ENCODE data around the gene SPINK14. TPM values are rescaled to one million over a fixed set of nuclear protein-coding genes. Genes with fewer than 3 reads are reported as not detected.

SPINK14 gene
- total RNA-seq, 4 donors from 2014 or later = not detected

GRCh38 chr5:148172377-148172776, 4.0 kb downstream of the SPINK14 start:
- no peaks in the 10 kb centered on the region for H3K4me1 ChIP-seq
- DNase-seq (no peak), ATAC-seq (no peak)
- intact Hi-C loops (cut with DNase I; ENCODE audit: low total_unique reads) = no loop called here
- H3K27me3 ChIP-seq = no peaks in the 10 kb centered on the region
- no peaks in the 10 kb centered on the region for H3K36me3 ChIP-seq
- TF ChIP-seq CTCF (IDR thresholded peaks at IDR 0.05 in 4 of 5, conservative IDR thresholded peaks at IDR 0.05 in 1 of 5) (no peak), POLR2A (IDR thresholded peaks at IDR 0.05) (no peak)
- H3K27ac ChIP-seq = no peak overlapping the region
- no peaks in the 10 kb centered on the region for H3K9me3 ChIP-seq
- in situ Hi-C loops (cut with MboI; ENCODE audit: low sequenced_read_pairs in 4 of 4) = loop anchor here in 1 of 4 donors (10.0 kb wide), 1 partner anchor 552 kb away; no protein-coding TSS in a partner anchor
- no peak overlapping the region for H3K4me3 ChIP-seq

- no peaks in the 10 kb centered on the region for H3K9me3 ChIP-seq
- no peaks in the 10 kb centered on the region for H3K36me3 ChIP-seq
- H3K27ac ChIP-seq = no peak overlapping the region
- DNase-seq (no peak), ATAC-seq (no peak)
- in situ Hi-C loops (cut with MboI; ENCODE audit: low sequenced_read_pairs in 4 of 4) = loop anchor here in 3 of 4 donors (5.0 to 25.0 kb wide), 3 partner anchors 548 to 936 kb away; no protein-coding TSS in a partner anchor
- H3K4me3 ChIP-seq = no peak overlapping the region
- intact Hi-C loops (cut with DNase I; ENCODE audit: low total_unique reads) = no loop called here
- no peaks in the 10 kb centered on the region for H3K4me1 ChIP-seq
- no peaks in the 10 kb centered on the region for H3K27me3 ChIP-seq
- TF ChIP-seq POLR2A (IDR thresholded peaks at IDR 0.05) (no peak), CTCF (IDR thresholded peaks at IDR 0.05 in 4 of 5, conservative IDR thresholded peaks at IDR 0.05 in 1 of 5) (no peak)
These were observed 8.1 kb downstream of the SPINK14 start for GRCh38 chr5:148176480-148176879.

GRCh38 chr5:148177207-148177606, 8.9 kb downstream of the SPINK14 start:
- no peaks in the 10 kb centered on the region for H3K36me3 ChIP-seq
- intact Hi-C loops (cut with DNase I; ENCODE audit: low total_unique reads) = no loop called here
- DNase-seq (no peak), ATAC-seq (no peak)
- H3K27ac ChIP-seq = no peak overlapping the region
- H3K27me3 ChIP-seq = no peaks in the 10 kb centered on the region
- in situ Hi-C loops (cut with MboI; ENCODE audit: low sequenced_read_pairs in 4 of 4) = loop anchor here in 3 of 4 donors (5.0 to 25.0 kb wide), 3 partner anchors 548 to 935 kb away; no protein-coding TSS in a partner anchor
- H3K9me3 ChIP-seq = no peaks in the 10 kb centered on the region
- no peaks in the 10 kb centered on the region for H3K4me1 ChIP-seq
- no peak for TF ChIP-seq CTCF (IDR thresholded peaks at IDR 0.05 in 4 of 5, conservative IDR thresholded peaks at IDR 0.05 in 1 of 5)
- no peak for TF ChIP-seq POLR2A (IDR thresholded peaks at IDR 0.05)
- no peak overlapping the region for H3K4me3 ChIP-seq

- H3K36me3 ChIP-seq = no peaks in the 10 kb centered on the region
- no peak overlapping the region for H3K27ac ChIP-seq
- no peak overlapping the region for H3K4me3 ChIP-seq
- no peaks in the 10 kb centered on the region for H3K4me1 ChIP-seq
- H3K9me3 ChIP-seq = no peaks in the 10 kb centered on the region
- no peak for DNase-seq
- no peaks in the 10 kb centered on the region for H3K27me3 ChIP-seq
- TF ChIP-seq CTCF (IDR thresholded peaks at IDR 0.05 in 4 of 5, conservative IDR thresholded peaks at IDR 0.05 in 1 of 5) = peak in 4 of 5 experiments; percentile 34 to 56 (median 44)
- no peak for TF ChIP-seq POLR2A (IDR thresholded peaks at IDR 0.05)
- in situ Hi-C loops (cut with MboI; ENCODE audit: low sequenced_read_pairs in 4 of 4) (loop anchor here in 3 of 4 donors (5.0 to 25.0 kb wide), 3 partner anchors 545 to 933 kb away; no protein-coding TSS in a partner anchor), intact Hi-C loops (cut with DNase I; ENCODE audit: low total_unique reads) (loop anchor here (2.0 kb wide), 1 partner anchor 549 kb away; no protein-coding TSS in a partner anchor)
- peak; percentile 41 to 52 for ATAC-seq
These were observed 11.0 kb downstream of the SPINK14 start for GRCh38 chr5:148179234-148179824.
